Mesothelial cell of epicardium (in vitro differentiated cells): Measurements from ENCODE around the gene RALBP1. TPM values are rescaled to one million over a fixed set of nuclear protein-coding genes. Genes with fewer than 3 reads are reported as not detected.
A peak's percentile ranks its signal among the peaks of the same experiment; 100 is the strongest.

Source experiments
- DNase-seq, 2 experiments: peaks; one replicate each; pipeline ENCODE4 v3.0.0; 2021; ENCODE audit warnings: low spot score in 2 of 2; ENCODE audit not compliant: unreplicated experiment in 2 of 2
- H3K27ac Mint-ChIP-seq: 2 replicates; pipeline ENCODE4 v1.8.0; 2021; ENCODE audit warnings: mixed read lengths
- H3K27me3 Mint-ChIP-seq: 2 replicates; pipeline ENCODE4 v1.8.0; 2021; ENCODE audit warnings: low read depth, mixed read lengths
- H3K36me3 Mint-ChIP-seq: 2 replicates; pipeline ENCODE4 v1.8.0; 2021; ENCODE audit warnings: mixed read lengths
- H3K4me1 Mint-ChIP-seq: 2 replicates; pipeline ENCODE4 v1.8.0; 2021; ENCODE audit warnings: mixed read lengths
- H3K4me3 Mint-ChIP-seq: 2 replicates; pipeline ENCODE4 v1.8.0; 2021; ENCODE audit warnings: mild to moderate bottlenecking, moderate library complexity, mixed read lengths
- H3K9me3 Mint-ChIP-seq: 2 replicates; pipeline ENCODE4 v1.8.0; 2021; ENCODE audit warnings: mixed read lengths
- total RNA-seq: library from RNA; stranded (reverse); gene quantifications from 3 replicates; pipeline ENCODE4 v1.2.1, GENCODE V29; 2021
- TF ChIP-seq, protein P1 (sequence below): fragments of 200-600 bp; sonication (generic); IDR thresholded peaks from one replicate; pipeline ENCODE4 v1.5.0; 2021; ENCODE audit warnings: antibody characterized with exemption; ENCODE audit not compliant: unreplicated experiment

The RALBP1 gene
- total RNA-seq, 1 donor from 2014 or later: 44.7 TPM

DNA sequence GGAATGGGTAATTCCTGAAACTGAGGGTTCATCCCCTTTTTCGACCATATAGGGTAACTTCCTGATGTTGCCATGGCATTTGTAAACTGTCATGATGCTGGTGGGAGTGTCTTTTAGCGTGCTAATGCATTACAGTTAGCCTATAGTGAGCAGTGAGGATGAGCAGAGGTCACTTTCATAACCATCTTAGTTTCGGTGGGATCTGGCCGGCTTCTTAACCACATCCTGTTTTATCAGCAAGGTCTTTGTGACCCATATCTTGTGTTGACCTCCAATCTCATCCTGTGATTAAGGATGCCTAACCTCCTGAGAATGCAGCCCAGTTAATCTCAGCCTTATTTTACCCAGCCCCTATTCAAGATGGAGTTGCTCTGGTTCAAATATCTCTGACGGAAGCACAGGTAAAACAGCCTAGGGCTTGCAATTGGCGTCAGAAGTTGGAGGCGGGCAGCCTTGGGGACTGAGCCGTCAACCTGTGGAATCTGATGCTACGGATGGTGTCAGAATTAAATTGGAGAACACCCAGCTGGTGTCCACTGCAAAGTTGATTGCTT lies 19.5 kb downstream of the RALBP1 start:
- Mint-ChIP-seq H3K27me3 (no peaks in the 10 kb centered on the region), H3K27ac (peak overlapping the region; percentile 88), H3K9me3 (peaks cover 19% of the 10 kb centered on the region), H3K4me1 (peaks cover 46% of the 10 kb centered on the region), H3K36me3 (peaks cover 28% of the 10 kb centered on the region), H3K4me3 (no peak overlapping the region)
- DNase-seq: no peak
- TF ChIP-seq, protein P1, sequence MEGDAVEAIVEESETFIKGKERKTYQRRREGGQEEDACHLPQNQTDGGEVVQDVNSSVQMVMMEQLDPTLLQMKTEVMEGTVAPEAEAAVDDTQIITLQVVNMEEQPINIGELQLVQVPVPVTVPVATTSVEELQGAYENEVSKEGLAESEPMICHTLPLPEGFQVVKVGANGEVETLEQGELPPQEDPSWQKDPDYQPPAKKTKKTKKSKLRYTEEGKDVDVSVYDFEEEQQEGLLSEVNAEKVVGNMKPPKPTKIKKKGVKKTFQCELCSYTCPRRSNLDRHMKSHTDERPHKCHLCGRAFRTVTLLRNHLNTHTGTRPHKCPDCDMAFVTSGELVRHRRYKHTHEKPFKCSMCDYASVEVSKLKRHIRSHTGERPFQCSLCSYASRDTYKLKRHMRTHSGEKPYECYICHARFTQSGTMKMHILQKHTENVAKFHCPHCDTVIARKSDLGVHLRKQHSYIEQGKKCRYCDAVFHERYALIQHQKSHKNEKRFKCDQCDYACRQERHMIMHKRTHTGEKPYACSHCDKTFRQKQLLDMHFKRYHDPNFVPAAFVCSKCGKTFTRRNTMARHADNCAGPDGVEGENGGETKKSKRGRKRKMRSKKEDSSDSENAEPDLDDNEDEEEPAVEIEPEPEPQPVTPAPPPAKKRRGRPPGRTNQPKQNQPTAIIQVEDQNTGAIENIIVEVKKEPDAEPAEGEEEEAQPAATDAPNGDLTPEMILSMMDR: no peak

DNA sequence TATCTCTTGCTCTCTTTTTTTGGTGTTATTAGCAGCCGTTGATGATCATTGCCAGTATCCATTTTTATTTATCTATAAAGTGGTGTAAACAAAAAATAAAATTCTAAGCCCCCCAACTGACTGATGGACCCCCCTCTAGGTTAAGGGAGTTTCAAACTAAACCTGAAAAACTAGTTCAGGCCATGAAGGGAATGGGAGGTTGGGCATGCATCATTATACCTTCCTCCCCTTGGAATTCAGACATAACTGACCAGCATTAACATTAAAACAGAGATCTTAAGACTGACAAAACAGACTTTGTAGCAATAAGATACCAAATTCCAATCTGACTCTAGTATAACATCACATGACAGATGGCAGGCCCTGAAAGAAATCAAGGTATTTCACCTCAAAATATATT lies 20.2 kb downstream of the RALBP1 start:
- no peak overlapping the region for H3K4me3 Mint-ChIP-seq
- no peak for DNase-seq
- peaks cover 19% of the 10 kb centered on the region for H3K9me3 Mint-ChIP-seq
- peaks cover 28% of the 10 kb centered on the region for H3K36me3 Mint-ChIP-seq
- peaks cover 47% of the 10 kb centered on the region for H3K4me1 Mint-ChIP-seq
- H3K27me3 Mint-ChIP-seq: no peaks in the 10 kb centered on the region
- peak overlapping the region; percentile 88 for H3K27ac Mint-ChIP-seq
- TF ChIP-seq, protein P1: no peak

DNA sequence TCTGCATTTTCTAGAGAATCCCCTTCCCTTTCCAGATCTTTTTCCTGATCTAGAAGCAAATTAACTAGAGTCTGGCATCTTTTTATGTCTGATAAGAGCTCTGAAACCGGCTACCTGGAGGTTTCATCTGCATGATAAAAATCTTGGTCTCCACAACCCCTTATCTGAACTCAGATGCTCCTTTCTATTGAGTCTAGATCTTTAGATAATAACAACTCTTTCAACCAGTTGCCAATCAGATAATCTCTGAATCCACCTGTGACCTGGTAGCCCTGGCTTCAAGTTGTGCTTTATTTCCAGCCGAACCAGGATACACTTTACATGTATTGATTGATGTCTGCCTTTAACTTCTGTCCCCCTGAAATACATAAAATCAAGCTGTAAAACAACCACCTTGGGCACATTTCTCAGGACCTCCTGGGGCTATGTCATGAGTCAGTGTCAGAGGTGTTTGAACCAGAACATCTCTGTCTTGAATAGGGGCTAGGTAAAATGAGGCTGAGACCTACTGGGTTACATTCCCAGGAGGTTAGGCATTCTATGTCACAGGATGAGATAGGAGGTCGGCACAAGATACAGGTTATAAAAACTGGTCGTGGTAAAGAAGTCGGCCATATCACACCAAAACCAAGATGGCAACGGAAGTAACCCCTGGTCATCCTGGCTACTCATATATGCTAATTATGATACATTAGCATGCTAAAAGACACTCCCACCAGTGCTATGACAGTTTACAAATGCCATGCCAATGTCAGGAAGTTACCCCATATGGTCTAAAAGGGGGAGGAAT lies 20.8 kb downstream of the RALBP1 start:
- peaks cover 14% of the 10 kb centered on the region for H3K9me3 Mint-ChIP-seq
- TF ChIP-seq, protein P1: no peak
- peak overlapping the region; percentile 88 for H3K27ac Mint-ChIP-seq
- no peak for DNase-seq
- no peak overlapping the region for H3K4me3 Mint-ChIP-seq
- peaks cover 54% of the 10 kb centered on the region for H3K4me1 Mint-ChIP-seq
- H3K27me3 Mint-ChIP-seq: no peaks in the 10 kb centered on the region
- H3K36me3 Mint-ChIP-seq: peaks cover 23% of the 10 kb centered on the region

DNA sequence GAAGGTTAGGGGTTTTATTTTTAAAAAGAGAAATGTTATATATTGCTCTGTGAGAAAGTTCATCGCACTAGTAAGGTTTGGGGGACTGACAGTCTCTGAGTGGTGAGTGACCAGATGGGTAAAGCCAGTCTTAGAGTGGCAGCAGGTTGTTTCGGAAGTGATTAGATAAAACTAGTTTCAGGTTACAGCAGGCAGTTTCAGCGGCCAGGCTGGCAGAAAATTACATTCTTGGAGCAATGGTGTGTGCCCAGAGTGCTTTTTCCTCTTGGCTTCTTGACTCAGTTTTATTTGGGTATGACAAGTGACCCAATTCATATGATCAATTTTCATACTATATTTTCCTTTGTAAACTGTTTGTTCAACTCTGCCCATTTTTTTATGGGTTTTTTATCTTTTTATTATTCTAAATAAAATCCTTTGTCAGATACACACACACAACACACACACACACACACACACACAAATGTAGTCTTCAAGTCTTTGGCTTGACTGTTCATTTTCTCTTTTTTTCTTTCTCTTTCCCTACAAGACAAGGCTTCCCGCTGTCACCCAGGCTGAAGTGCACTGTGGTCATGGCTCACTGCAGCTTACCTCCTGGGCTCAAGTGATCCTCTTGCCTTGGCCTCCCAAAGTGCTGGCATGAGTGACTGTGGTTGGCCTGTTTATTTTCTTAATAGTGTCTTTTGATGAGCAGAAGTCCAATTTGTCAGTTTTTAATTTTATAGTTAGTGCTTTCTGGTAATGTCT lies 30.9 kb downstream of the RALBP1 start:
- TF ChIP-seq, protein P1: no peak
- peaks cover 36% of the 10 kb centered on the region for H3K9me3 Mint-ChIP-seq
- peaks cover 34% of the 10 kb centered on the region for H3K36me3 Mint-ChIP-seq
- no peaks in the 10 kb centered on the region for H3K27me3 Mint-ChIP-seq
- H3K4me1 Mint-ChIP-seq: peaks cover 19% of the 10 kb centered on the region
- no peak for DNase-seq
- H3K27ac Mint-ChIP-seq: peak overlapping the region; percentile 6
- H3K4me3 Mint-ChIP-seq: no peak overlapping the region

DNA sequence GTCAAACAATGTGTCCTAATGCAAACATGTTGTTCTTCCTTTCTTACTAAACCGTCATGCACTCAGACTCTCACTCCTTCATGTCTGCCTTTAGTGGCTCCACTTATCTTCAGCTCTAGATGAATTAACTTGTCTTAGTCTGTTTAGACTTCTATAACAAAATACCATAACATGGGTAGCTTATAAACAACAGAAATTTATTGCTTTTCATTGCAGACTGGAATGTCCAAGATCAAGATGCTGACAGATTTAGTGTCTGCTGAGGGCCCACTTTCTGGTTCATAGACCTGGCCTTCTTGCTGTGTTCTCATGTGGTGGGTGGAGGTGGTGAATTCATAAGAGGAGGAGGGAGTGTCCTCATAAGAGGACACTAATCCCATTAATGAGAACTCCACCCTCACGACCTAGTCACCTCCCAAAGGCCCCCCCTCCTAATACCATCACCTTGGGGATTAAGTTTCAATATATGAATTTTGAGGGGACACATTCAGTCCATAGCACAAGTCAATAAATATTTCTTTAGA lies 32.3 kb downstream of the RALBP1 start:
- peaks cover 27% of the 10 kb centered on the region for H3K9me3 Mint-ChIP-seq
- H3K36me3 Mint-ChIP-seq: peaks cover 22% of the 10 kb centered on the region
- TF ChIP-seq, protein P1: no peak
- H3K27ac Mint-ChIP-seq: no peak overlapping the region
- DNase-seq: no peak
- no peaks in the 10 kb centered on the region for H3K27me3 Mint-ChIP-seq
- peaks cover 19% of the 10 kb centered on the region for H3K4me1 Mint-ChIP-seq
- H3K4me3 Mint-ChIP-seq: no peak overlapping the region
